Measurements from ENCODE around the gene CHRNG.

GRCh38 chr2:232525199-232525598 lies 14.3 kb upstream of the CHRNG start:
- TF ChIP-seq CTCF (IDR thresholded peaks at IDR 0.05; ENCODE audit: low read depth, low read length, poor library complexity, severe bottlenecking) (no peak), EZH2phosphoT487 (IDR thresholded peaks at IDR 0.05; ENCODE audit: borderline replicate concordance, low read length) (no peak)
